HG02642 (cell line): ENCODE results near the gene DAD1.

Experiments
- ATAC-seq: cut with Tn5 transposase; IDR thresholded peaks from one replicate; pipeline ENCODE4 v1.9.1; 2021; ENCODE audit warnings: mild to moderate bottlenecking; ENCODE audit not compliant: unreplicated experiment, poor library complexity

Gene DAD1

DNA sequence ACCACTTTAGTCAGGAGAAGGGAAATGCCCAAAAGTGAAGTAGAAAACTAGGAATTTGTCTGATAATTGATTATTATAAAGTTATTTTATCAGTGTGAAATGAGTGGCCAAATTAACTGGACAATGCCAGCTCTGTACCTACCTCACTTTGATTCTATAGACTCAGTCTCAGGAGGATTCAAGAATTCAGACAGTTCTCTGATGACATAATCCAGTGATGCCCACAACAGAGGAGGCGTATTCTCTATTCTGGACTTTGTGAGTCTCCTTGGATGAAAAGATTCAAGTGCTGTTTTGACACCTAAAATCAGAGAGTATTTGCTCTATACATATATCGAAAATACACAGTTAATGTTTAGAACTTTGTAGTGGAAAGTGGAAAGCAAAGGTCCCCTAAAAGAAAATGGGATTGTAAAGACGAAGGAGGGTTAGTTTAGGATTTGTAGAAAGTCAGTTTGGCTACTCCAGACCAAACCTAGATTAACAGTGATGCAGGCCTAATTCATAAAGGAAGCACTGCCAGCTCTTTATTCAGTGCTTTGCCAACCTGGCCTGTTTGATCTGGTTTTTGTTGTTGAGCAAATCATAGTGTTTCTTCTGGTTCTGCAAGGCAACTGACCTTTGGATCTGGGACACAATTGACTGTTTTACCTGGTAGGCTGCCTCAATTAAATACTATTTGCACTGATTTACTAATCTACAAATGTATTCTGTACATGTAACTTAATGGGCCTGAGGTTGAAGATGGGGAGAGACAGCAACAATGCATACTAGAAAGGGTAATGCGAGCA is 67.4 kb downstream of the DAD1 start:
- ATAC-seq: no peak

DNA sequence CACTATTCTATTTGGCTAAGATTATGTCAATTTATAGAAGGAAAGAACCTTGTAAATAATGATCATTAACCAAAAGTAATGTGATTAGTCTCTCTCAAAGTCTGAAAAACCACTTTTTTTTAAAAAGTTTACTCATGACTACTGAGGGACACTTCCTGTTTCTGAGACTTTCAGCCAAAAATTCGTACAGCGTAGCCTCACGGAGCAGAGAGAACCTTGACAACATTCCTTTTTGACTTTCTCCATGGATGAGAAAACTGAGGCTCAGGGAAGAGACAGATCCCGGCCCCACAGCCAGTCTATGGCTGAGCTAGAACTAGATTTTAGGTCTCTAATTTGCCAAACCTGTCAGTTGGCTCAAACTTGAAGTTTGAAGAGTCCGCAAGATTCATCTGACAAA is 68.2 kb downstream of the DAD1 start:
- no peak for ATAC-seq

DNA sequence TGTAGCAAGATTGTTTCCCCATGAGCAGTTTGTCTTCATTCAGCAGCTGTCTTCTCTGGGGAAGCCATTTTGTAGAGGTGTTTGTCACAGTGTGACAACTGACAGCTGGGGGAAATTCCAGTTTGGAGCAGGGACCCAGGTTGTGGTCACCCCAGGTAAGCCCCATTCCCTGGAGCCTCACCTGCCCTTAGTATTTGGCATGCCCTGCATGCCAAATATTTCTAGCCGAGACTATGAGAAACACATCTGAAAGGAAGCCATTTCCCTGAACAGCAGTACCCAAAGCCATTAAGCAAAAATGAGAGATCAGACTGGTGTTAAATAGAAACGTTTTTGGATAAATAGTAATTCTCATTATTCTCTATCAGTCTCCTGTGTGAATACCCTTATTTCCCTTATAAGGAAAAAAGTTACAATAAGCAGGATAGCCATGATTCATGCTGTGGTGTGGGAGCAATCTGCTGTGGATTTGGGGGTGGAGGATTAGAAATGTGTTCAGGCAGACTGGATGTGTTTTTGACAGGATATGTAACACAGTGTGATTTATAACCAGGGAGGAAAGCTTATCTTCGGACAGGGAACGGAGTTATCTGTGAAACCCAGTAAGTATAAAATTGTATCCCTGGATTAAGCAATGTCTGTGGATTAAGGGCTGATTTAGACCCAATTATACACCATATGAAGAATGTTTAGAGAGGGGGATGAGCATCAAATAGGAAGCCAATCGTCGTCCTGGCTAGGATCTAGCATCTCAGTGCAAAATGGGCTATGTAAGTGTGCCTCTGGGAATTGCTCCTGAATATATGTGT is 68.9 kb downstream of the DAD1 start:
- ATAC-seq: no peak

DNA sequence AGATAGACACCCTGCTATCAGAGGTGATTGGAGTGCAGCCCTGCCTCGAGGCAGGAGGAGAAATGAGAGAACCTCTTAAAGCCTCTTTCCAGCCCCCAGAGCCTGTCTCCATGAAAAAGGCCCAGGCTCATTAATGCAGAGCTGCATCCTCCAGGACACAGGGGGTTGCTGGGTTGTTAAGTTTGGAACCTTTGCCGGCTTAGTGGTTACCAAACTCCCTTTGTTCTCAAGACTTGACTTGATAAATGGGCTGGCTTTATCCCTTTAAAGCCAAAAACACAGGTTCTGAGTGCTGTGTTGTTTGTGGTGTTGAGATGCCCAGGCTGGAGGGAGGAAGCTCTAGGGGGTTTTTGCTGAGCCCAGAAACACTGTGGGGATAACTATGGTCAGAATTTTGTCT is 71.0 kb downstream of the DAD1 start:
- ATAC-seq: no peak

DNA sequence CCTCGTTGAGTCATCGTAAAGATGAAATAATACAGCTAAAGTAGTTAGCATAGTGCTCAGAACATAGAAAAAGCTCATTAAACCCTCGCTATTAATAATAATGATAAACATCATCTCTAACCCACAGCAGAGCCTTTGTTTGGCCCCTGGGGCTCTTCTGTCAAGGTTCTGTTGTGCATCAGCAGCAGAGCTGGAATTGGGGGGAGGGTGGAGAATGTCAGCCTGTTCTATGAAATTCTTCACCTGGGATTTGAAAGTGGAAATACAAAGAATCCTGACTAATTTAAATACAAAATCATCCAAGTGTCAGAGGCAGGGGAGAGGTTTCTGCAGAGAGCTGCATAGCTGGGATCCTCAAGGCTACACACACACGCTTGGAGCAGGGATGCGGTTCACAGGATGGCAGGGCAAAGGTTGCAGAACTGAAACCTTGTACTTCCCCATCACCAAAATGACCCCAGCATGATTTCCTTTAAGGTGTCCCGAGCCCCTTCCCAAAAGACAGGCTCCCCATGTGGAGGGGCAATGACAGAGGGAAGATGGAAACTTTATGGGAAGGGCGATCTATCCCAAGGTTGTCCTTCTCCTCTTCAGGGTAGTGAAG is 71.8 kb downstream of the DAD1 start:
- ATAC-seq: no peak

DNA sequence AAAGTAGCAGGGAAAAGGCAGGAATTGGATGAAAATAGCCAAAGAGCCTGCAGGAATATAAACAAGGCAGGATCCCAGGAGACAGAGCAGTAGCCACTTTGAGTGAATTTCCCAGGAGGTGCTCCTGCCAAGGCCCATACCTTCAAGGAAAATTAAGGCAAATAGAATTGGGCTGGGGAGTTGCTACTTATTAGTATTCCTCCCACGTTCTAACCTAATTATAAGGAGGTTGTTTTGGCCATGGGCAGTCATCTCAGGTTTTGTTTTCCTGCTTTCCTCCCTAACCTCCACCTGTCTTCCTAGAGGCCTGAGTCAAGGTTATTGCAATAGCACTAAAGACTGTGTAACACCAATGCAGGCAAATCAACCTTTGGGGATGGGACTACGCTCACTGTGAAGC is 73.1 kb downstream of the DAD1 start:
- ATAC-seq: no peak
